ENCODE data around the gene PFKFB2.

GRCh38 chr1:207051191-207051943 lies 1.7 kb upstream of the PFKFB2 start, which contains the start of gene YOD1:
- no peak for TF ChIP-seq POLR2AphosphoS5 (IDR thresholded peaks at IDR 0.05; ENCODE audit: low read depth, low read length)
- no peak for TF ChIP-seq CTCF (IDR thresholded peaks at IDR 0.05)
- no peak for TF ChIP-seq REST (IDR thresholded peaks at IDR 0.05; ENCODE audit: insufficient read depth in 1 of 2, low read depth in 2 of 2, low read length in 1 of 2)
- TF ChIP-seq TCF7L2 (IDR thresholded peaks at IDR 0.05; ENCODE audit: low read depth, low read length), result no peak
- no peak for TF ChIP-seq SIN3A (IDR thresholded peaks at IDR 0.05; ENCODE audit: borderline replicate concordance, insufficient read depth, low read depth, low read length)
